HepG2 (cell line): ENCODE results near the gene ZFP3. TPM values are rescaled to one million over a fixed set of nuclear protein-coding genes. Genes with fewer than 3 reads are reported as not detected.
A peak's percentile ranks its signal among the peaks of the same experiment; 100 is the strongest.

ENCODE experiments used
- CREM ChIP-seq, 2 experiments: sonication (generic) in 1 of 2; formaldehyde crosslinking in 1 of 2; IDR thresholded peaks; 2 replicates each; pipeline versions ENCODE4 v1.4.0 to v1.6.1; 2016 to 2020; ENCODE audit warnings: antibody characterized with exemption in 1 of 2, mild to moderate bottlenecking in 1 of 2, missing genetic modification reagents in 1 of 2
- GATA4 ChIP-seq: sonication (generic); IDR thresholded peaks from 2 replicates; pipeline ENCODE4 v1.6.1; 2016; ENCODE audit warnings: antibody characterized with exemption, low read depth, borderline replicate concordance
- HOXA9 ChIP-seq: sonication (generic); formaldehyde crosslinking; IDR thresholded peaks from 2 replicates; pipeline ENCODE4 v1.8.1; 2022; ENCODE audit warnings: missing genetic modification reagents, mild to moderate bottlenecking, moderate library complexity, borderline replicate concordance
- NR2F2 ChIP-seq: IDR thresholded peaks from 2 replicates; pipeline ENCODE4 v1.6.1; 2012; ENCODE audit warnings: low read depth, inconsistent platforms, borderline replicate concordance
- RERE ChIP-seq: IDR thresholded peaks from 2 replicates; pipeline ENCODE4 v1.6.1; 2016; ENCODE audit warnings: low read depth, missing genetic modification reagents, missing compliant biosample characterization
- ZFP62 ChIP-seq: sonication (generic); formaldehyde crosslinking; IDR thresholded peaks from 2 replicates; pipeline ENCODE4 v1.4.0; 2020; ENCODE audit warnings: missing genetic modification reagents
- ZFP91 ChIP-seq: sonication (generic); formaldehyde crosslinking; IDR thresholded peaks from 2 replicates; pipeline ENCODE4 v1.9.0; 2022; ENCODE audit warnings: missing genetic modification reagents, mild to moderate bottlenecking, borderline replicate concordance
- ZNF276 ChIP-seq: sonication (generic); formaldehyde crosslinking; IDR thresholded peaks from 2 replicates; pipeline ENCODE4 v1.4.0; 2020; ENCODE audit warnings: mild to moderate bottlenecking, low read depth, missing genetic modification reagents
- ZNF460 ChIP-seq: sonication (generic); formaldehyde crosslinking; IDR thresholded peaks from 2 replicates; pipeline ENCODE4 v1.5.1; 2020; ENCODE audit warnings: missing genetic modification reagents, mild to moderate bottlenecking, borderline replicate concordance
- ZNF556 ChIP-seq: sonication (generic); formaldehyde crosslinking; IDR thresholded peaks from 2 replicates; pipeline ENCODE4 v1.4.0; 2020; ENCODE audit warnings: mild to moderate bottlenecking, missing genetic modification reagents, borderline replicate concordance
- ZNF564 ChIP-seq: sonication (generic); formaldehyde crosslinking; IDR thresholded peaks from 2 replicates; pipeline ENCODE4 v1.8.1; 2023; ENCODE audit warnings: mild to moderate bottlenecking, missing genetic modification reagents
- ZNF687 ChIP-seq: sonication (generic); formaldehyde crosslinking; IDR thresholded peaks from 2 replicates; pipeline ENCODE4 v1.5.1; 2020; ENCODE audit warnings: mild to moderate bottlenecking, missing genetic modification reagents, moderate library complexity
- polyA plus RNA-seq, 8 experiments: library from polyadenylated mRNA; depleted of rRNA in 3 of 8; stranded (reverse) in 7 of 8; unstranded in 1 of 8; fragments of >200 nt; fragmentation: Illumina TruSeq in 4 of 8; extraction: Trizol in 4 of 8; gene quantifications; 2 replicates each; pipeline versions ENCODE4 v1.2.1 to v1.2.3, GENCODE V29; 2011 to 2016; ENCODE audit warnings: low read depth in 4 of 8, missing spikeins in 1 of 8, mixed read lengths in 1 of 8; ENCODE audit not compliant: insufficient read depth in 1 of 8
- total RNA-seq, 5 experiments: library from RNA; depleted of rRNA; stranded (reverse); fragments of >200 nt; fragmentation: Illumina TruSeq; extraction: Trizol; gene quantifications; 2 replicates each; pipeline ENCODE4 v1.2.3, GENCODE V29; 2016; ENCODE audit warnings: low read depth in 1 of 5

The ZFP3 gene
- total and polyA plus RNA-seq, 2 of the 13 experiments (the other 11 are each of a cell fraction or from before 2014, with no cell fraction given), result not detected

GRCh38 chr17:5111402-5112204 lies 33.3 kb downstream of the ZFP3 start, which contains the start of gene ZNF232 (continued):
- no peak for TF ChIP-seq ZNF276 (CRISPR knock-in tag)
- no peak for TF ChIP-seq HOXA9 (CRISPR knock-in tag)
- peak; percentile 74 for TF ChIP-seq CREM (IDR thresholded peaks at IDR 0.05)
- TF ChIP-seq CREM (CRISPR knock-in tag; IDR thresholded peaks at IDR 0.05), result no peak
- no peak; the same call in 1 of the 2 replicates for TF ChIP-seq ZNF460 (CRISPR knock-in tag)
- no peak for TF ChIP-seq NR2F2
- TF ChIP-seq RERE, result peak; percentile 38; the same call in 1 of the 2 replicates
- peak; percentile 69; the same call in 1 of the 2 replicates for TF ChIP-seq ZNF556 (CRISPR knock-in tag)
- peak; percentile 89; the same call in 1 of the 2 replicates for TF ChIP-seq ZFP91 (CRISPR knock-in tag)
- no peak for TF ChIP-seq ZFP62
- TF ChIP-seq ZNF687 (CRISPR knock-in tag), result peak; percentile 98
- TF ChIP-seq GATA4, result peak; percentile 60; the same call in 1 of the 2 replicates
- peak; percentile 65; the same call in 1 of the 2 replicates for TF ChIP-seq ZNF564 (CRISPR knock-in tag)
